ENCODE measurements around the gene NBEA.

DNA sequence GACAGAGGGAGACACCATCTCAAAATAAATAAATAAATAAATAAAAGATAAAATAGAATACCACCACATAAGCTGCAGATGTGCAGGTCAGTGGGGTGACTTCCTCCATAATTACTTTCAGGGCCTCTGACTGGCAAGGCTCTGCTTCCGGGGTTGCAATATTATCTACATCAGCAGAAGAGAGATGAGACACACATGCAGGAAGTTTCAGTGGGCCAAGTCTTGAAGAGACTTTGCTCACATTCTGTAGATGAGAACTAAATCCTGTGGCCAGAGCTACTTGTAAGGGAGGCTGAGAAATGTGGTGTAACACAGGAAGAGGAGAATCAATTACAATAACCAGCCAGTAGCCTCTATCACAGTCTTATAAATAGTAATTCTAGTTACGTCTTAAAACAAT, 624.3 kb downstream of the NBEA start:
- TF ChIP-seq, protein P1, sequence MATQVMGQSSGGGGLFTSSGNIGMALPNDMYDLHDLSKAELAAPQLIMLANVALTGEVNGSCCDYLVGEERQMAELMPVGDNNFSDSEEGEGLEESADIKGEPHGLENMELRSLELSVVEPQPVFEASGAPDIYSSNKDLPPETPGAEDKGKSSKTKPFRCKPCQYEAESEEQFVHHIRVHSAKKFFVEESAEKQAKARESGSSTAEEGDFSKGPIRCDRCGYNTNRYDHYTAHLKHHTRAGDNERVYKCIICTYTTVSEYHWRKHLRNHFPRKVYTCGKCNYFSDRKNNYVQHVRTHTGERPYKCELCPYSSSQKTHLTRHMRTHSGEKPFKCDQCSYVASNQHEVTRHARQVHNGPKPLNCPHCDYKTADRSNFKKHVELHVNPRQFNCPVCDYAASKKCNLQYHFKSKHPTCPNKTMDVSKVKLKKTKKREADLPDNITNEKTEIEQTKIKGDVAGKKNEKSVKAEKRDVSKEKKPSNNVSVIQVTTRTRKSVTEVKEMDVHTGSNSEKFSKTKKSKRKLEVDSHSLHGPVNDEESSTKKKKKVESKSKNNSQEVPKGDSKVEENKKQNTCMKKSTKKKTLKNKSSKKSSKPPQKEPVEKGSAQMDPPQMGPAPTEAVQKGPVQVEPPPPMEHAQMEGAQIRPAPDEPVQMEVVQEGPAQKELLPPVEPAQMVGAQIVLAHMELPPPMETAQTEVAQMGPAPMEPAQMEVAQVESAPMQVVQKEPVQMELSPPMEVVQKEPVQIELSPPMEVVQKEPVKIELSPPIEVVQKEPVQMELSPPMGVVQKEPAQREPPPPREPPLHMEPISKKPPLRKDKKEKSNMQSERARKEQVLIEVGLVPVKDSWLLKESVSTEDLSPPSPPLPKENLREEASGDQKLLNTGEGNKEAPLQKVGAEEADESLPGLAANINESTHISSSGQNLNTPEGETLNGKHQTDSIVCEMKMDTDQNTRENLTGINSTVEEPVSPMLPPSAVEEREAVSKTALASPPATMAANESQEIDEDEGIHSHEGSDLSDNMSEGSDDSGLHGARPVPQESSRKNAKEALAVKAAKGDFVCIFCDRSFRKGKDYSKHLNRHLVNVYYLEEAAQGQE (IDR thresholded peaks at IDR 0.05; ENCODE audit: unreplicated experiment) = no peak
- TF ChIP-seq, protein P2, sequence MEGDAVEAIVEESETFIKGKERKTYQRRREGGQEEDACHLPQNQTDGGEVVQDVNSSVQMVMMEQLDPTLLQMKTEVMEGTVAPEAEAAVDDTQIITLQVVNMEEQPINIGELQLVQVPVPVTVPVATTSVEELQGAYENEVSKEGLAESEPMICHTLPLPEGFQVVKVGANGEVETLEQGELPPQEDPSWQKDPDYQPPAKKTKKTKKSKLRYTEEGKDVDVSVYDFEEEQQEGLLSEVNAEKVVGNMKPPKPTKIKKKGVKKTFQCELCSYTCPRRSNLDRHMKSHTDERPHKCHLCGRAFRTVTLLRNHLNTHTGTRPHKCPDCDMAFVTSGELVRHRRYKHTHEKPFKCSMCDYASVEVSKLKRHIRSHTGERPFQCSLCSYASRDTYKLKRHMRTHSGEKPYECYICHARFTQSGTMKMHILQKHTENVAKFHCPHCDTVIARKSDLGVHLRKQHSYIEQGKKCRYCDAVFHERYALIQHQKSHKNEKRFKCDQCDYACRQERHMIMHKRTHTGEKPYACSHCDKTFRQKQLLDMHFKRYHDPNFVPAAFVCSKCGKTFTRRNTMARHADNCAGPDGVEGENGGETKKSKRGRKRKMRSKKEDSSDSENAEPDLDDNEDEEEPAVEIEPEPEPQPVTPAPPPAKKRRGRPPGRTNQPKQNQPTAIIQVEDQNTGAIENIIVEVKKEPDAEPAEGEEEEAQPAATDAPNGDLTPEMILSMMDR (conservative IDR thresholded peaks at IDR 0.05; ENCODE audit: low read depth in 2 of 2) = no peak
- no peak for TF ChIP-seq POLR2AphosphoS5 (IDR thresholded peaks at IDR 0.05; ENCODE audit: low read depth)

All from GM23338 (cell line).